Stimulated activated CD8-positive, alpha-beta memory T cell treated with anti-CD3 and anti-CD28 coated beads, Interleukin-4, amount 100 ng/mL, for 1 hour (primary cell): ENCODE data around the gene PTPRN2.

ENCODE experiments used
- DNase-seq, 2 donors: peaks; one replicate each; pipeline ENCODE4 v3.0.0-alpha.2; 2020; ENCODE audit warnings: low read depth in 2 of 2, low spot score in 1 of 2

Gene PTPRN2

DNA sequence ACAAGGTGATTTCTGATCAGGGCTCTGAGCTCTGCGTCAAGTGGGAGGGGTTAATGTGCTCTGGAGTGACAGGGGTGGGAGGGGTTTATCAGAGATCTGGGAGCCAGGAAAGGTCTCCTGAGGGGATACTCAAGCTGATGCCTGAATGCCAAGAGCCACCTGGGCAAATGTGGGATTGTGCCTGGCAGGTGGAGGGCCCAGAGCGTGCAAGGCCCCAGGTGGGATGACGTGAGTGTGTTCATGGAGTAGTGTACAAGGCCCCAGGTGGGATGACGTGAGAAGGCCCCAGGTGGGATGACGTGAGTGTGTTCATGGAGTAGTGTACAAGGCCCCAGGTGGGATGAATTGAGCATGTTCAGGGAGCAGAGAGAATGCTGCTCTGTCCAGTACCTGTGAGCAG, 610.3 kb downstream of the PTPRN2 start:
- no peak for DNase-seq

DNA sequence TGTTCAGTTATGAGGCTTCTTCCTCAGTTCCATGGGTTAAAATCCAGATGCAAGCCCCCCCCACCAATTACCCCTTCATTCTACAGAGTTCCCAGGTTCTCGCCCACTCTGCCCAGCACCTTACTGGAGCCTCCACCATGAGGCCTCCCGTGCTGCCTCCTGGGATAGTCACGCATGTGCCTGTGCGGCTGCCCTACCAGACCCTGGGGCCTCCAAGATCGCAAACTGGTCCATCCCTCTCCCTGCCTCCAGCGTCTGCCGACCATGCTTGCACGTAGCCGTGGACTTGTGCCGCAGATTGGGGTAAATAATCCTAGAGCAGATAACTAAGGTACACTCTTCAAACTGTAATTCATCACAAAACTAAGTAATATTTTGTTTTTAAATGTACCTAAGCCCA, 611.2 kb downstream of the PTPRN2 start:
- no peak for DNase-seq

DNA sequence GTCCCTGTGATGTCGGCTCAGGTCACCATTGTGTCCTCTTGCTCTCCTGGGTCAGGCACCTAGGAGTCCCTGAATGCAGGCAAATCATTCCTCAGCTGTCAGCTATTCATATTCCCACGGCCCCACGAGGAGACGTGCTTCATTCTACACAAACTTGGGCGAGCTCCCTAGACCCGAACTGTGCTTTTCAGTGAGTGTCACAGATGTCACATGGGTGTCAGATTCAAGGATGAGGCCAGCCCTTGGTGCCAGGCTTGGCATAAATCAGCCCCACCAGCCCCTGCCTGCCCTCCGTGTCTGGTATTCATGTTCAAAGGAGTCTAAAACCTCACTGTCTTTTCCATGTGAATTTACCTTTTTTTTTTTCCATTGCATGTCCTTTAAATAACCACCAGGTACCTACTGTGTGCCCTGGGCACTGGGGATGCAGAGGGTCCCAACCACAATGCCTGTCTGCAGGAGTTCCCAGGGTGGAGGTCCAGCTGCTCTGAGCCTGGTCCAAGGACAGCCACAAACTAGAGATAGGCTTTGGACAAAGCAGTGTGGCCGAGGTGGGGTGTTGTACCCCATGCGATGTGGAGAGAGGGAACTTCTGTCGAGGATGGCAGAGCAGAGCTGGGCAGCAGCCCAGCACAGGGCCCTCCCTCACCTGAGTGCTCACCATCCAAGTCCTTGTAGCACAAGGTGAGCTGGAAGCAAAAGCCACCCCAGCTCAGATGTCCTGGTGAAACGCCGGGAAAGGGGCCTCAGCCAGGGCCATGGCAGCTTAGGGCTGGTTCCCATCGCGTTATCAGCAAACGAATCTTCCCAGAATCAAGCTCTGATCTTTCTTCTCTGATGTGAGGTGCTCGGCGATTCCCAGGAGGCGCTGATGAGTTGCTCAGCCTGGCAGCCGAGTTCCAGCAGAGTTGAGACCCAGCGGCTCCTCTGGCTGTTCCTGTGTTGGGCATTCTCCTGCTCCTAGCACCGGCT, 611.9 kb downstream of the PTPRN2 start:
- no peak for DNase-seq

DNA sequence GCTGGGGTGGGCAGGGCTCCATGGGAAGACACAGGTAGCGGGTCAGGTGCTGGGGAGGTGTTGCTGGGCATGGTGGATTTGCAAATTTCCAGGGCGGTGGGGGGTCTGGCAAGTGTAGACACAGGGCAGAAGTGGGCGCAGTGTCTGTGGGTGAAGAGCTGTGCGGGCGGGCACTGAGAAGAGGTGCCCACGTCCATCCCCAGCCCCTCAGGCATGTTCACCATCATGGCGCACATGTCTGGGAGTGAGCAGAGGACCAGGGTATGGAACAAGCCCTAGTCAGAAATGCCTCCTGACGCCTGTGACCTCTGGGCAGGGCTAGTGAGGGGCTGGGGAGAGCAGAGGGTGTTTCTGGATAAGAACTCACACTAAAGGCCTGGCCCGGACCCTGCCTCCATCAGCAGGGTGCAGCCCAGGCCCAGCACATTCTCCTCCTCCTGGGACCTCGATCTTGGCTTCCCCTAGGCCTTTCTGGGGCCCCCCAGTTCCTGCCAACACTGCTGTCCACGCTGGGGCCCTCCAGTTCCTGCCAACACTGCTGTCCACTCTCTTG, 612.9 kb downstream of the PTPRN2 start:
- DNase-seq = no peak

DNA sequence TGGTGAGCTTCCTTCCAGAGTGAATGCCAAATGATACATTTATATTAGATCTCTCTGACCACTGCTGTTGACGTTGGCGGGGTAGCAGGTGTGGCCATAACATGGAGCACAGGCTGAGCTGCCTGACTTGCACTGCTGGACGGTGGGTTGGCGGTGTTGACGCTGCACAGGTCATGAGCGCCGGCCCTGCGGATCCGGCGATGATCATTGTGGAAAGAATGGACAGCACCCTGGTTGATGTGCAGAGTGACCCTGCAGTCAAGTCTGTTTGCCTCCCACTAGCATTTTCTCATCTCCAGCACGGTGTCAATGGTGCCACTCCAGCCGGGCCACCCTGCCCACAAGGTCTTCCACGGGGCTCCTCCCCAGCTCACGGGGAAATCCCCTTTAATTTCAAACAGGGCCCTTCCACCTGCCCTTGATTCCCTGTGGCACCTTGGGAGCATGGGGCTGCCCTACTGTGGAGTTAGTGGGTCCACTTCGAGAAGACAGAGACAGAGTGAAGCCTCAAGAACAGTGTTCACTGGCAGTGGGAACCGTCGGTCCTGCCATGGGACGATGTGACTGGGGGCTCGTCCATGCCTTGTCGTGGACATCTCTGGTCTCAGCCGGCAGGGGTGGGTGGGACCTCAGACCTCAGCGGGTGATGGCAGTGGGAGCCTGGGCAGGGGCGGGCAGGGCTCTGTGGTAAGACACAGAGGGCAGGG, 613.5 kb downstream of the PTPRN2 start:
- no peak for DNase-seq

DNA sequence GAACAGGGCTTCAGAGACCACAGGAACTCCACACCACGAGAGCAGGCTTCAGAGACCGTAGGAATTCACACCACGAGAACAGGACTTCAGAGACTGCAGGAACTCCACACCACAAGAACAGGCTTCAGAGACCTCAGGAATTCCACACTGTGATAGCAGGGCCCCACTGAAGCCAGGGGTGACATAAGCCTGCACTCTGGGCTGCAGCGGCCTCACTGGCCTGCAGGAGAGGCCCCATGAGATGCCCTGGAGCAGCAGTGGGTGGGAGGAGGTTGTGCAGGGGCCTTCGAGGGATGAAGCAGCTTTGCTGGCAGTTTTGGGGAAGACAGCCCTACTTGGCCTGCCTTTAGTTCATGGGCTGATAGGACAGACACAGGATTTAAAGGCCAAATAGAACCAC, 614.7 kb downstream of the PTPRN2 start:
- no peak for DNase-seq

DNA sequence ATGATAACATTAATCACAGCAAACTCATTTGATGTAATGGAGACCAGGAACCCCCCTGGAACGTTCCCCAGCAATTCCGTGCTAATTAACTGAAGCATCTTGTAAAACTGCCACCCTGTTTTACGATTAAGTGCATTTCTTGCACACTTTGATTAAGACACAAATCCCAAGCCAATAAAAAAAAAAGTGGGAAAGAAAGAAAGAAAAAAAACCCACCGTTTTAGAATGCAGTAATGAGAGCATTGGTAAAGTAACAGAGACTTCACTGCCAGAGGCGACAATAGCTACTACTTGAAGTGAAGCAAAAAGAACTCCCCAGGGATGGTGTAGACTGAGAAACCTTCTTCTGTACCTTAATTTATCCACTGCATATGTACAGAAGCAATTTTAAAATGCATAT, 616.1 kb downstream of the PTPRN2 start:
- no peak for DNase-seq

DNA sequence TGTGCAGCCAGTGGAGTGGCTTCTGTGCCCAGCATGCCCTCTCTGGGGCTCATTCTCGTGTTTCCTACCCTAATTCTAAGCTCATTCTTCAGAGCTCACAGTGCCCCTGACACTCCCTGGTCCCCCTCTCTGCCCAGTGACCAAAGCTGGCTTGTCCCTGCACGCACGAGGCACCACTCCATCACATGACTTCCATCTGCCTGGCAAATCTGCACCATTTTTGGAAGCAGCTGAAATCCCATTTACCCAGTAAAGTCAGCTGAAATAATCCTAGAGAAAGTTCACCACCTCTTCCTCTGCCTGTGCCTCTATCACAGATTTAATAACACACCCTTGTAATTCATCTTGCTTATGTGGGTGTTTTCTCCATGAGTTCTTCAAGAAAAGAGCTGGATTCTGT, 616.9 kb downstream of the PTPRN2 start:
- DNase-seq = no peak

DNA sequence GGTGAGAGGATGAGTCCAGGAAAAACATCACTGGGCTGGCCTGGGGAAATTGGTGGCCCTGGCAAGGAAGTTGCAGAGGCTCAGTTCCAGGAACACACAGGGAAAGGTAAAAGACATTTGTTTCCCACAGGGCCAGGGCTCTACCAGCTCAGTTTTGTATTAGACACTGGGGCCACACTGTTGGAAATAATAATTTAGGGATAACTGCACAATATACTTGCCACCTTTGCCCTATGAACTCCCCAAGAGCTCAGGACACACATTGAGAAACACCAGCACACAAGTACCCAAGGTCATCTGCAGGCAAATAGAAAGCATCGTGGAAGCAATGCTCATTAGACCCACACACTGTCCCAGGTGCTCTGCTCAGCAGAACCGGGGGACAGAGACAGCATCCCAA, 617.6 kb downstream of the PTPRN2 start:
- DNase-seq = no peak

DNA sequence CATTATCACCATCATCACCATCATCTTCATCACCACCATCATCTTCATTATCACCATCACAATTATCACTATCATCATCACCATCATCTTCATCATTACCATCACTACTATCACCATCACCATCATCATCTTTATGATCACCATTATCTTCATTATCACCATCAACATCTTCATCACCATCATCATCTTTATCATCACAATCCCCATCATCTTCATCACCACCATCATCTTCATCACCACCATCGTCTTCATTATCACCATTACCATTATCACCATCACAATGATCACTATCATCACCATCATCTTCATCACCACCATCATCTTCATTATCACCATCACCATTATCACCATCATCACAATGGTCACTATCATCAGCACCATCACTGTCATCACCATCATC, 621.1 kb downstream of the PTPRN2 start:
- no peak for DNase-seq

DNA sequence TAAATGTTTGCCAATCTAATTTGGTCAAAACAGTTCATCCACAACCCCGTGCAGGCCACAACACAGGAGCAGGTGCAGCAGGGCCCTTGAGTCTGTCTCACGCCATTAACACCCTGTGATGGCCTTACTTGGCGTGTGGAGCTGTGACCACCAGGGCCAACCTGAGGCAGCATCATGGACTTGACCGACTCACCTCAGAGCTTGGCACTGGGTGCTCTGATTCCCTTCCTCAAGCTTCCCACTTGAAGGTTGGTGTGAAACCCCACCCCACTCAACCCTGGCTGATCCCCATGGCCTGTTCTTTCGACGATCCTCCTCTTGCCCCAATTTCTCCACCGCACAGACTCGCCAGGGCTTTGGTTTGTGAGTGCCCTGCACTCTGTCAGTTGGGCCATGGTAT, 623.1 kb downstream of the PTPRN2 start:
- DNase-seq = no peak

DNA sequence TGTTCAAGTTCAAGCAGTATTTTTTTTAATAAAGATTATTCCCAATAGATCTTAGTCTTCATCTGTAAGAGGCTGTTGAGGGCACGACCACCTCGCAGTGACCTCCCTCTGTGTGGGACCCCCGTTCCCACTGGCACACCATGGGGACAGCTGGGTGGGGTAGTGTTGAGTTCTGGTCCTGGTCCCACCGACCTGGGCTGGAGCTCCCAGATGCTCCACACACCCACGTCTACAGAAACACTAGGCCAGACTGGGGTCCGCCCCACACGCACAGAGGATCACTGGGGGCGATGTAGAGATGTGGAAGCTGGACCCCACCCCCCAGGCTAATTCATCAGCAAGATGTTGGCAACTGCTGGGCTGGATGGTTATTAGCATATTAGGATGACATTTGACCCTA, 623.6 kb downstream of the PTPRN2 start:
- no peak for DNase-seq

DNA sequence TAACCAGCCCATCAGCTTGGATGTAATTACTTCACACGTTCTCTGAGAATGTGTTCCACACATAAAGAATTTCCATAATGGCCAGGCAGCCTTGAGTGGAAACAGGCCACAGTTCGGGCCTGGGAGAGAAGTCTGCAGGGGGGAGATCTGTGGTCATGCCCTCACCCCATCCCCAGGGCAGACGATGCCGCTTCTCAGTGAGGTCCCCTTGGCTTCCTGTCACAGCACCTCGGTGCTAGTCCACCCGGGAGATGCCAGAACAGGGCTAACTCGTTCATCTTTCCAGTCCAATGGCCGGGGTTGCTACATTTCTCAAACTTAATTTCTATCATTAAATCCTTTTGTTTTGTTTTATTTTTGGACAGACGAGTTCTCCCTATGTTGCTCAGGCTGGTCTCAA, 624.1 kb downstream of the PTPRN2 start:
- no peak for DNase-seq

DNA sequence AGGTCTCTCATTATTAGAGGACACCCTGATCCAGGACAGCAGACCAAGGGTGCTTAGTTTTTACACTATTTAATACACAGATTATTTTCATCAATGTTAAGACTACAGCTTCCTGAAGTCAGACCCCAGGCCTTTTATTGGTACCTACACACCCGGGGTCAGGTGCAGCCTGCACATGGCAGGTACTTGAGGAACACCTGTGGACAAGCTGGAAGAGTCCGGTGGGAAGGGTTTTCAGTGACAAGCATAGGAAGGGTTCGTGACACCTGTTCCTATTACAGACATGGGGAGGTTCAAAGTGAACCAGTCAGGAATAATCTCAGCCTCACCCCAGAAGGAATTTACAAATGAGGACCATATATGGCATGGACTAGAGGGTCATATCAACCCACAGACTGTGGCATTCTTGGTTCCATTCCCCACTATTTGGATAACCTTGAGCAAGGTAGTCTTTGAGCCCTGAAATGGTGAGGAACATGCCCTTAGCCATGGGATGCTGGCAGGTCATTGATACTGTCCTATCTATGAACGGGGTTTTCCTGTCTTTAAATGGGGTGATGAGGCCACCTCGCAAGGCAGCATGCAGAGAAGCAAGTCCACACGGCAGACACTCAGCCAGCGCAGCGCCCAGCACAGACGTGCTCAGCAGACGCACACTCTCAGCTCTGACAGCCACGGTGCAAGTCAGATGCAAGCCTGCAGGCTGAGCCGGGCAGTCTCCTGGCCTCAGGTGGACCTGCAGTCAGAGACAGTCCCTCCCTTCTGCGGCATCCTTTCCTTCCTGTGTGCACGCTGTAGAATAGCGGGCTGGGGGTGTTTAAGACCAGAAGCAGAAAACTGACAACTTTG, 624.9 kb downstream of the PTPRN2 start:
- DNase-seq = no peak

DNA sequence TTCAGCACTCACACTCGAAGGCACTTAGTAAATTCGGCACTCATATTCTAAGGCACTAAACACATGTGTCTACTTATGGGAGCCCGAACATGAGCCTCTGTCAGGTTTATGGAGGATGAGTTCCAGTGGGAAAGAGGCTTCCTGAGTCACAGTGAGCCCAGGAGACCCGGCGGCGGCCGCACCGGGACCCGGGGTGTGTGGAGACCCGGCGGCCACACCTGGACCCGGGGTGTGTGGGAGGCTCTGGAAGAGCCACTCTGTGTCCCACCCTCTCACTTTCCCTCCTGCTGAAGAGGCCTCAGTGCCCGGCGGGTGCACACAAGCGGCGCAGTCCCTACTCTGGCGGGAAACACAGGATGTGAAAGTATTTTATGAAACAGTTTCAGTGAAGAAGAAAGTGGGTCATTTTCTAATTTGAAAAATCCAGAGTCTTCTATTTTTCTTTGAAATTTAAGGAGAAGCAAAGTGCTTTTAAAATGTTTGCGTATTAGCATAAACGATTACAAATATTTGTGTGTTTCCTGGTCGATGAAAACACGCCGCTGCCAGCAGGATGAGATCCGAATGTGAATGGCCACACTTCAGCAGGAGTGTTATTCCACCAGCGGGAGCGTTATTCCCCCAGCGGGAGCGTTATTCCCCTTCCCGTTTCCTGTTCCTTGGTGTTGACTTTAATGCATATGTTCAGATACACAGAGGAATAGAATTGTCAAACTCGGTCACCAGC, 625.7 kb downstream of the PTPRN2 start:
- DNase-seq = no peak

DNA sequence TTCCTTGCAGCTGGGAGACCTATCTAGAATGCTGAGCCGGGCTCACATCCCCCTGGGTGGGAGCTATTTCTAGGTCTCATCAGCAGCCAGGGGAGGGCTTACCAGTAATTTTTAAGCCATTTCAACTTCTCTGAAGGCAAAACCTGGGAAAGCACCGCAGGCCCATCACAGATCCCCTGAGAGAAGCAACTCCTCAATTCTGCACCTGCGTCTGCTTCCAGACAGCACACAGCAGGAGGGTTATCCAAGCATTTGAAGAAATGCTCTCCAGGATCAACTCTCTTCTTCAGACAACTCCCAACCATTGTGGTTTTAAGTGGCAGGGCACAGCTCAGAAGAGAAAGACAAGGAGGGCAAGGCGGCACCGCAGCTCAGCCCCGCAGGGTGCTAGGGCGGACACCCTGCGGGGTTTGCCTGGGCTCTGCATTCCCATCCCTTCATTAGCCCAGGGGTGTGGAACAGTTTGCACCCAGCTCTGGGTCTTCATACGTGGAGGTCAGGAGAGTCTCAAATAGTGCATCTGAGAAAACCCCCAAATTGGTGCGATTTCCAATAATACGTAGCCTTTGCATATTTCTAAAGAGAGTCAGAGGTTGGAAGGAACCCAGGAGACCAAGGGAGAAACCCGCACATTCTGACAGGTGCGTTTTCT, 632.1 kb downstream of the PTPRN2 start:
- DNase-seq = no peak

DNA sequence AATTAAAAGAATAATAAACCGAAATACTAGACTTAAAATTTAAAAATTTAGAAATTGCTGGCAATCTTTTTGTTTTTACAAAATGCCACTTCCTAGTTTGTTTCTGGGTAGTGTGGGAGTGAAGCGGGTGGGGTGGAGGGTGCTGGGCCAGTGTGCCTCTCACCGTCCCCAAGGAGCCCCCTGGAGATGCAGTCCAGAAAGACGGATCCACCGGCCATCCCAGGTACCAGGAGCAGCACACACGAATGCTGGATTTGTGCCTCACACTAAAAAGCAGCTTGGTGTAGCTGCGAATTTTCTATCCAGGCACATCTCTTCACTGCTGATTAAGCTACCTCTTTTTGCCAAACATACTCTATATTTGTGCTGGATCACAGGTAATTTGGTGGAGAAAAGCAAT, 632.7 kb downstream of the PTPRN2 start:
- no peak for DNase-seq

DNA sequence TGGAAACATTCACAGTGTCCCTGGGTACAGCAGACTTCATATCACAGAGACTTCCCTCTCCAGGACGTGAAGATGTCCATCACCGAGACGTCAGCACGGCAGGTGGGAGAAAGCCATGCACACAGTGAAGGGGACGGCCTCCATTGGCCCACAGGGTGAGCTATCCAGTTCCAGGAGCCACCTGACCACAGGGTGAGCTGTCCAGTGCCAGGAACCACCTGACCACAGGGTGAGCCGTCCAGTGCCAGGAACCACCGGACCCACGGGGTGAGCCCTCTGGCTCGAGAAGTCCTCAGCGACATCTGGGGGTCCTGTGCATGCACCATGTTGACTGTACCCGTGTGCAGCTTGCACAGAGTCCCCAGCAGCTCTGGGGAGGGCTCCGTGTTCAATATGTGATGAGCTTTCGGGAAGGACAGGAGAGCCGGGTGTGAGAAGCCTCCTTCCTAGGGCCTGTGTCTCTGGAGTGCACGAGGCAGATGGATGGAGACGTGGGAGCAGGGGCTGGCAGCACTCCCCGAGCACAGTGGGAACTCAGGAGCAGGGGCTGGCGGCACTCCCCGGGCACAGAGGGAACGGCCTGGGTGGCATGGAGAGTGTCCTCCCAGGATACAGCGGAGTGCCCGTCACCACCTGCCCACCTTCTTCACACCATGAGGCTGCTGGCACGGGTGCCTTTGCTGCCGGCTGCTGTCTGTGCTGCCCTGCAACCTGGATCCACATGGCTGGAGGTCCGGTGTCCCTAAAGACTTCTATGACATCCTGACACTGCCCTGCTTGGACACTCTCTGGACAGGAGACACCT, 634.6 kb downstream of the PTPRN2 start:
- DNase-seq = no peak

DNA sequence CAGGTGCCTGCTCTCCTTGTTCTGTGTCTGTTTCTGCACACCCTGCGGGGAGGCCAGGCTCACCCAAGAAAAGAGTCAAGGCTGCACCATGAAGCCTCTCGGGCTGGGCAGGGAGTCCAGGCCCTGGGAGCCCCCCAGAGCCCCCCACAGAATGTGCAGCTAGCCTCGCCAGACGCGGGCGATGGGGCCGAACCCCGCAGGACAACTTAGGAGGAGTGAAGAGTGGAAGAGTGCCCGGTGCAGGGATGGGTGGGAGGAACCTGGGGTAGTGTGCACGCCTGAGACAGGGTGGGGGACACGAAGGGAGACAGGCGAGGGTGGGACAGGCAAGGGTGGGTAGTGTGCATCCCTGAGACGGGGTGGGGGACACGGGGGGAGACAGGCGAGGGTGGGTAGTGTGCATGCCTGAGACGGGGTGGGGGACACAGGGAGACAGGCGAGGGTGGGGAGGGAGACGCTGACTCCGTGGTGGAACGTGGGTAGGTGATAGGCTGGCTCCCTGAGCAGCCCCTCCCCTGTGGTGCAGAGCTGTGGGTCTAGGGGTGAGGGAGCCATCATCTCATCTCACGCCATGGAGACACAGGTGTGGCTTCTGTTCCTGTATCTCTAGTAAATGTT, 635.5 kb downstream of the PTPRN2 start:
- DNase-seq = no peak
